ENCODE results near the gene SEPHS2.

SEPHS2 gene

DNA sequence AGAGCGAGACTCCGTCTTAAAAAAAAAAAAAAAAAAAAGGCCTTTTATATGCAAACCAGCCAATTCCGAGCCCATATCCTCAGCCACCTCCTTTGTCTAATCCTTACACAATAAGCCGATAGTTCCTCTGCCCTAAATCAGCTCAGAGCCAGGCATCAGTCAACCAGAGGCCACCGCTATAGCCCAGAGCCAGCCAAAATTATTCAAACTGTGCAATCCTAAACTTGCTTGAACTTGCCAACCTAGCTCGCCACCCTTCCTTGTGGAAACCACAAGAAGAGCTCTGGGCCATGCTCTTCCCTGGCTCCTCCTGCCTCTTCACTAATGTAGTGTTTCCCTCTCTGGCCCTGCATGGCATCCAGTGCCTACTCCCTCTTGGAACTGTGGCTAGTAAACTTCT lies 44.5 kb upstream of the SEPHS2 start:
- Mint-ChIP-seq H3K27ac (no peak overlapping the region), H3K36me3 (ENCODE audit: low read depth) (no peaks in the 10 kb centered on the region), H3K4me1 (no peaks in the 10 kb centered on the region), H3K27me3 (ENCODE audit: low read depth) (peaks cover 10% of the 10 kb centered on the region), H3K4me3 (no peak overlapping the region), H3K9me3 (no peaks in the 10 kb centered on the region)
- TF ChIP-seq, protein P1, sequence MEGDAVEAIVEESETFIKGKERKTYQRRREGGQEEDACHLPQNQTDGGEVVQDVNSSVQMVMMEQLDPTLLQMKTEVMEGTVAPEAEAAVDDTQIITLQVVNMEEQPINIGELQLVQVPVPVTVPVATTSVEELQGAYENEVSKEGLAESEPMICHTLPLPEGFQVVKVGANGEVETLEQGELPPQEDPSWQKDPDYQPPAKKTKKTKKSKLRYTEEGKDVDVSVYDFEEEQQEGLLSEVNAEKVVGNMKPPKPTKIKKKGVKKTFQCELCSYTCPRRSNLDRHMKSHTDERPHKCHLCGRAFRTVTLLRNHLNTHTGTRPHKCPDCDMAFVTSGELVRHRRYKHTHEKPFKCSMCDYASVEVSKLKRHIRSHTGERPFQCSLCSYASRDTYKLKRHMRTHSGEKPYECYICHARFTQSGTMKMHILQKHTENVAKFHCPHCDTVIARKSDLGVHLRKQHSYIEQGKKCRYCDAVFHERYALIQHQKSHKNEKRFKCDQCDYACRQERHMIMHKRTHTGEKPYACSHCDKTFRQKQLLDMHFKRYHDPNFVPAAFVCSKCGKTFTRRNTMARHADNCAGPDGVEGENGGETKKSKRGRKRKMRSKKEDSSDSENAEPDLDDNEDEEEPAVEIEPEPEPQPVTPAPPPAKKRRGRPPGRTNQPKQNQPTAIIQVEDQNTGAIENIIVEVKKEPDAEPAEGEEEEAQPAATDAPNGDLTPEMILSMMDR (IDR thresholded peaks at IDR 0.05; ENCODE audit: unreplicated experiment in 3 of 3), result no peak

DNA sequence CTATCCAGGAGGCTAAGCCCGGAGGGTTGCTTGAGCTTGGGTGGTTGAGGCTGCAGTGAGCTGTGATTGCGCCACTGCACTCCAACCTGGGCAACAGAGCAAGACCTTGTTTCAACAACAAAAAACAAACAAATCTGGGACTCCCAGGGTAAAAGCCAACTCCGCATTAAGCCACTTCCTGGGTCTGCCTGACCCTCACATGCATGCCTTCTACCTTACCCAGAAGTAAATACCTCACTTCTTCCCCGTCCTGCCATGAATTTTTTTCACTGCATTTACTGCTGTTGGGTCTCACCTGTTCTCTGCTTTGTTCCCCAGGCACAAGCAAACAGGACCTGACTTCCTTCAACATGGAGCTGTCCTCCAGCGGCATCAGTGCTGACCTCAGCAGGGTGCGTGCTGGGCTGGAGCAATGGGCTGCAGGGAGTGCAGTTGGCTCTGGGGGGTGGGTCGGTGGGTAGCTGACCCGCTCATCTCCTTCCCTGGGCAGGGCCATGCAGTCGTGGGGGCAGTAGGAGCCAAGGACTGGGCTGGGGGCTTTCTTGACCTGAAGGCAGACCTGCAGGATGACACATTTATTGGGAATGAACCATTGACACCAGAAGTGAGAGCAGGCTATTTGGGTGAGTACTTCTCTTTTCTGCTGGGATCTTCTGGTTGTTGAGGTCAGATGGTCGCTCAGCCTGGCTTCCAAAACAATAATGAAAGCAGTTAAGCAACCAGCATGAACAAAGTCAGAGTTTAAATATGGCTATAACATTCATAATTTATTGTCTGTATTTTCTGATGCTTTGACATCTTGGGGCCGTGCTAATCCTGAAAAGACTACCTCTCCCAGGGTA lies 43.3 kb upstream of the SEPHS2 start:
- H3K36me3 Mint-ChIP-seq (ENCODE audit: low read depth), result no peaks in the 10 kb centered on the region
- H3K9me3 Mint-ChIP-seq, result no peaks in the 10 kb centered on the region
- H3K27ac Mint-ChIP-seq, result no peak overlapping the region
- H3K27me3 Mint-ChIP-seq (ENCODE audit: low read depth), result peaks cover 7% of the 10 kb centered on the region
- TF ChIP-seq, protein P1 (IDR thresholded peaks at IDR 0.05; ENCODE audit: unreplicated experiment in 3 of 3), result no peak
- H3K4me3 Mint-ChIP-seq, result no peak overlapping the region
- H3K4me1 Mint-ChIP-seq, result no peaks in the 10 kb centered on the region

DNA sequence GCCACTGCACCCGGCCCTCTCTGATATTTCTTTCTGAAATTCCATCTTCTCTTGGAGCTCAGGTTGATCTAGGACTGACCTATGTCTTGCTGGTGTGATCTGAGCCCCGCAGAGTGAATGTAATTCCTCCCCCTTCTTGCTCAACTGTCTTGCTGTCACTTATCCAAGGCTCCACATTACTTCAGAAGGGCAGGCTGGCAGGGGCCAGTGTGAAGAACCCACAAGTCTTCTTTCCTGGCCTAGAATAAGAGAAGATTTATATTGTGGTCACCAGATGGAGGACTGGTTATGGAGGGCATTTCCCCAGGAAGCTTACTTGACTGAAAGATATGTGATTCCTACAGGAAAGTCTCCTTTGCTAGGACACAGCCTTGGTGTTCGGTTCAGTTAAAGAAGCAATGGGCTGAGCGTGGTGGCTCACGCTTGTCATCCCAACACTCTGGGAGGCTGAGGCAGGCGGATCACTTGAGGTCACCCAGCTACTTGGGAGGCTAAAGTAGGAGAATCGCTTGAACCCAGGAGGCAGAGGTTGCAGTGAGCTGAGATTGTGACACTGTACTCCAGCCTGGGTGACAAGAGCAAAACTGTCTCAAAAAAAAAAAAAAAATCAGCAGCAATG lies 40.3 kb upstream of the SEPHS2 start:
- no peaks in the 10 kb centered on the region for H3K36me3 Mint-ChIP-seq (ENCODE audit: low read depth)
- no peaks in the 10 kb centered on the region for H3K9me3 Mint-ChIP-seq
- no peak overlapping the region for H3K4me3 Mint-ChIP-seq
- TF ChIP-seq, protein P1 (IDR thresholded peaks at IDR 0.05; ENCODE audit: unreplicated experiment in 3 of 3), result no peak
- H3K4me1 Mint-ChIP-seq, result no peaks in the 10 kb centered on the region
- H3K27me3 Mint-ChIP-seq (ENCODE audit: low read depth), result peaks cover 9% of the 10 kb centered on the region
- no peak overlapping the region for H3K27ac Mint-ChIP-seq

DNA sequence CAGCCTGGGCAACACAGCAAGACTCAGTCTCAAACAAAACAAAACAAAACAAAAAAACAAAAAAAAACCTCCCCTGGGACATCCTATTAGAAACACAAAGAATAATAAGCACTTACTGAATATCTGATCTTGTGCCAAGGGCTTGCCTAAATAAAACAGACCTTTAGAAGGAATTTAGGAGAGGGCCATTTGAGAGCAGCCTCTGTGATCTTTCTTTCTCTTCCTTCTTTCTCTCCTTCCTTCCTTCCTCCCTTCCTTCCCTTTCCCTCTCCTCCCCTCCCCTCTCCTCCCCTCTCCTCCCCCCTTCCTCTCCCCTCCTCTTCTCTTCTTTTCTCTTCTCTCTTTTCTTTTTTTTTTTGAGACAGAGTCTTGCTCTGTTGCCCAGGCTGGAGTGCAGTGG lies 39.2 kb upstream of the SEPHS2 start:
- H3K27me3 Mint-ChIP-seq (ENCODE audit: low read depth), result peaks cover 12% of the 10 kb centered on the region

DNA sequence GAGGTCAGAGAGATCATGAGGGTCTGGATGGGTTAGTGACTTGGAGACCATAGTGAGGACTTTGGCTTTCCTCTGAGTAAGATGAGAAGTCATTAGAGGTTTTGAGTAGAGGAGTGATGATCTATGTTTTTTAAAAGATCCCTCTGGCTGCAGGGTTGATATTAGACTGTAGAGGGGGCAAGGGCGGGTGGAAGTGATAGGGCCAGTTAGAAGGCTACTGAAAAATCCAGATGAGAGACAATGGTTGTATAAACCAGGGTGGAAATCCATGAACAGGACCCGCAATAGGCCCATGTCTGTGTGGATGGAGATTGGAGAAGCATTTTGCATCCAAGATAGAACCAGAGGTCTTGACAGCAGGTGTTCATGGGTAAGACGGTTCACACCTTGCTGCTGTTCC lies 36.7 kb upstream of the SEPHS2 start:
- Mint-ChIP-seq H3K4me3 (no peak overlapping the region), H3K4me1 (no peaks in the 10 kb centered on the region), H3K27me3 (ENCODE audit: low read depth) (peaks cover 12% of the 10 kb centered on the region), H3K9me3 (no peaks in the 10 kb centered on the region), H3K27ac (no peak overlapping the region), H3K36me3 (ENCODE audit: low read depth) (no peaks in the 10 kb centered on the region)
- TF ChIP-seq, protein P1 (IDR thresholded peaks at IDR 0.05; ENCODE audit: unreplicated experiment in 3 of 3), result no peak

More for the DNA sequence above, 39.2 kb upstream of the SEPHS2 start:
- TF ChIP-seq, protein P1 (IDR thresholded peaks at IDR 0.05; ENCODE audit: unreplicated experiment in 3 of 3), result no peak
- Mint-ChIP-seq H3K4me1 (no peaks in the 10 kb centered on the region), H3K27ac (no peak overlapping the region), H3K9me3 (no peaks in the 10 kb centered on the region), H3K4me3 (no peak overlapping the region), H3K36me3 (ENCODE audit: low read depth) (no peaks in the 10 kb centered on the region)
